Anterior cingulate cortex (tissue), 58 donors: Measurements from ENCODE around the gene TRPM5.

Experiments
- DNase-seq, 58 donors: peaks; one replicate each; lab custom pipeline; 2025; lab: John Stamatoyannopoulos, UW

Gene TRPM5

GRCh38 chr11:2423157-2424025 lies 20.9 kb downstream of the TRPM5 start:
- no peak for DNase-seq

GRCh38 chr11:2422461-2423156 lies 21.7 kb downstream of the TRPM5 start:
- no peak for DNase-seq

- no peak for DNase-seq
Measured at GRCh38 chr11:2421996-2422395, 22.3 kb downstream of the TRPM5 start.

- no peak for DNase-seq
Measured at GRCh38 chr11:2421226-2421994, 22.9 kb downstream of the TRPM5 start.

GRCh38 chr11:2420502-2421225 lies 23.6 kb downstream of the TRPM5 start:
- DNase-seq = peak in 54 of 58 donors; percentile 9 to 75 (median 44)

- DNase-seq = peak in 49 of 58 donors; percentile 7 to 72 (median 36)
Measured at GRCh38 chr11:2419638-2420501, 24.4 kb downstream of the TRPM5 start.

- no peak for DNase-seq
Measured at GRCh38 chr11:2418693-2419360, 25.5 kb downstream of the TRPM5 start.

GRCh38 chr11:2417856-2418692 lies 26.2 kb downstream of the TRPM5 start:
- no peak for DNase-seq

GRCh38 chr11:2416765-2417164 lies 27.5 kb downstream of the TRPM5 start:
- no peak for DNase-seq

GRCh38 chr11:2415601-2416380 lies 28.5 kb downstream of the TRPM5 start:
- DNase-seq = no peak

- DNase-seq = no peak
Measured at GRCh38 chr11:2415171-2415570, 29.1 kb downstream of the TRPM5 start.

GRCh38 chr11:2414616-2415015 lies 29.7 kb downstream of the TRPM5 start:
- no peak for DNase-seq

GRCh38 chr11:2413742-2414579 lies 30.4 kb downstream of the TRPM5 start:
- DNase-seq = no peak

GRCh38 chr11:2412323-2412722 lies 32.0 kb downstream of the TRPM5 start:
- DNase-seq = no peak

- DNase-seq = no peak
Measured at GRCh38 chr11:2411446-2412305, 32.6 kb downstream of the TRPM5 start.
